DLD1 (cell line): Measurements from ENCODE around the gene OR2F1.

Experiments
- in situ Hi-C: cut with HindIII; loops from 2 replicates; pipeline ENCODE4 v1.10.0; 2017; ENCODE audit warnings: low sequenced_read_pairs

The OR2F1 gene, protein sequence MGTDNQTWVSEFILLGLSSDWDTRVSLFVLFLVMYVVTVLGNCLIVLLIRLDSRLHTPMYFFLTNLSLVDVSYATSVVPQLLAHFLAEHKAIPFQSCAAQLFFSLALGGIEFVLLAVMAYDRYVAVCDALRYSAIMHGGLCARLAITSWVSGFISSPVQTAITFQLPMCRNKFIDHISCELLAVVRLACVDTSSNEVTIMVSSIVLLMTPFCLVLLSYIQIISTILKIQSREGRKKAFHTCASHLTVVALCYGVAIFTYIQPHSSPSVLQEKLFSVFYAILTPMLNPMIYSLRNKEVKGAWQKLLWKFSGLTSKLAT

DNA sequence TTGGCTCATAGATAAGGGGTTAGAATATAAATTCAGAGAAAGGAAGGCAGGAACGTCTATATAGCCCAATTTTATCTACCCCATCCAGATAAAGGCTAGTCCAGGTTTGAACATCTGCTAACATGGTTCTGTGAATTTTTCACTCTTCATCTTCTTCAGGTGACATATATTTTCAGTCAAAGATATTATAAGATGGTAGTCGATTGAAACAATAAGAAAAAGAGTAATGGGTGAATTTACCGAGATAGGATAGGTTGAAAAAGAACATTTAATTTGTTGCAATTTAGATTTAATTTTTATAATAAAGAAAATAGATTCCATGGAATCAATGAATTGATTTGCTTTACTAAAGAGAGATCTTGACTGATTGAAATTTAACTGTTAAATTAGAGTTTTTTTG, at the start of gene OR2F1:
TSS of gene OR2F1 (plus strand) at position 301 of the 400 bp plus-strand sequence. CDS start 5,127 bp downstream, outside the sequence.
- in situ Hi-C loops: no loop called here

GRCh38 chr7:143905509-143905908, 49.1 kb upstream of the OR2F1 start:
- in situ Hi-C loops: no loop called here

- in situ Hi-C loops: no loop called here
These were observed 48.5 kb upstream of the OR2F1 start for GRCh38 chr7:143906151-143906550.

DNA sequence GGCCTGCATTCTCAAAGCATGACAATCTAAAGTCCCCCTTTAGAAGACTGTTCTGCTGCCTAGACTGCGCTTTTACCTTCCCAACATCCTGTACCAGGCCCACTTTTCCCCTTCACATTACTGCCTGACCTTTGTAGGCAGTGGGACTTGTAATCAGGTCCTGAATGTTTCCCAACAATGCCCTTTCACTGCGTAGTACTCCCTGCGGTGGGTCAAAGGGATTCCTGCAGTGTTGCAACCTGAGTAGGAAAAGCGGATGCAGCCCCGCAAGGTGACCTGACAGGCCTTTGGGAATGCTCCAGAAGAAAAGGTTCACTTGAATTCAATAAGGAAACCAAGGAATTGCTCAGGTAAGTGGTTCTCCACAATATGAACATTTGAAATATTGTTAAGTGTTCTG, 47.7 kb upstream of the OR2F1 start:
- in situ Hi-C loops: no loop called here

- in situ Hi-C loops: no loop called here
These were observed 46.5 kb upstream of the OR2F1 start for GRCh38 chr7:143908120-143908519.

DNA sequence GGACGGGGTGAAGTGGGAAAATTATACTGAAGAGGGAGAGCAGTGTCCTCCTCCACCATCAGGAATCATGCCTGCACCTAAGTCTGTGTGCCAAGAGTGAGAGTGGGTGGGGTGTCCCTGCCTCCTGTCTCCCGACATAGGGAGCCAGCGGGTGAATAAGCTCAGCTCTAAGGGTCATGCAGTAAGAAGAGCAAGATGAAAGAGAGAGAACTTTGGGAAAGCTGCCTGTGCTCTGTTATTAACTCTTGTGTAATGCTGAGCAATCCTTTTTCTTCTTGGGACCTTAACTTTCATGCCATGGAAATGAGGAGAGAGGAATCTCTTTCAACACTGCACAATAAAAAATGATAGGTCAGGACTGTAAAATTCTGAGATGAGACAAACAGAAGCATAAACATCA, 44.8 kb upstream of the OR2F1 start:
- in situ Hi-C loops: no loop called here

- in situ Hi-C loops: no loop called here
These were observed 44.0 kb upstream of the OR2F1 start for GRCh38 chr7:143910473-143911248.

DNA sequence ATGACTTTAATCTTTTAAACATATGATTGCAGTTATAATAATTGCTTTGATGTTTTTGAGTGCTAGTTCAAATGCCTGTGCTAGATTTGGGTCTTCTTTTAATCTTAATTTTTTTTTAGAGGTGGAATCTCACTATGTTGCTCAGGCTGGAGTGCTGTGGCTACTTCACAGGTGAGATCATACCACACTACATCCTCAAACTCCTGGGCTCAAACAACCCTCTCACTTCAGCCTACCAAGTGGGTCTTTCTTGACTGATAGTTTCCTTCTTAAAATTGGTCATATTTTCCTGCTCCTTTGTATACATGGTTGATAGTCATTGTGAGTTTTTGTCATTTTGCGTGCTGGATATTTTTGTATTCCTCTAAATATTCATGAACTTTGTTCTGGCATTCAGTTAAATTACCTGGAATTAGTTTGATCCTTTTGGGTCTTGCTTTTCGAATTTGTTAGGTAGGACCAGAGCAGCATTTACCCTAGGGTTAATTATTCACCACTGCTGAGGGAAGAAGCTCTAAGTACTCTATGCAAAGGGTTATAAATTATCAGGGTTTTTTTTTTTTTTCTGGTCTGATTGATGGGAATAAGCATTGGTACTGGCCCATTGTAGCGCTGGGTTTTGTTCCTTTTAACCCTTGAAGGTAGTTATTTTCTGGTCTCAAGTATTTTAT, 40.6 kb upstream of the OR2F1 start:
- in situ Hi-C loops: no loop called here

GRCh38 chr7:143914938-143915652, 39.5 kb upstream of the OR2F1 start:
- in situ Hi-C loops: no loop called here

DNA sequence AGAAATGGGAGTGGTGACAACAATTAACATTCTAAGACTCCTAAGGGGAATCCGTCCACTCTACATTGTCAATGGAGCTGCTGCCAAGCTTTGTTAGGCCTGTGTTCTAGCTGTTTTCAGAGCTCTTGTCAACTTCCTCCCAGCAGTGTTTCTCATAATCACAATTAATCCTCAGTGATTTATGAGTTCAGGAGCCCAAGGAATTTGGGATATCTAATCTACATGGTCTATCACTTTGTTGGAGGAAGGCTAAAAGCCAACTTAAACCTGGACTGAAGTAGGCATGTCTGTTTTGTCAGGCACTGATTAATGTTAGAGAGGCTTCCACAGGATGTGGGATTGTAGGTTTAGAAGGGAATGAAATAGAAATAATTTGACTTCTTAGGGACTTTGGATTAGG, 29.8 kb upstream of the OR2F1 start:
- in situ Hi-C loops: no loop called here

DNA sequence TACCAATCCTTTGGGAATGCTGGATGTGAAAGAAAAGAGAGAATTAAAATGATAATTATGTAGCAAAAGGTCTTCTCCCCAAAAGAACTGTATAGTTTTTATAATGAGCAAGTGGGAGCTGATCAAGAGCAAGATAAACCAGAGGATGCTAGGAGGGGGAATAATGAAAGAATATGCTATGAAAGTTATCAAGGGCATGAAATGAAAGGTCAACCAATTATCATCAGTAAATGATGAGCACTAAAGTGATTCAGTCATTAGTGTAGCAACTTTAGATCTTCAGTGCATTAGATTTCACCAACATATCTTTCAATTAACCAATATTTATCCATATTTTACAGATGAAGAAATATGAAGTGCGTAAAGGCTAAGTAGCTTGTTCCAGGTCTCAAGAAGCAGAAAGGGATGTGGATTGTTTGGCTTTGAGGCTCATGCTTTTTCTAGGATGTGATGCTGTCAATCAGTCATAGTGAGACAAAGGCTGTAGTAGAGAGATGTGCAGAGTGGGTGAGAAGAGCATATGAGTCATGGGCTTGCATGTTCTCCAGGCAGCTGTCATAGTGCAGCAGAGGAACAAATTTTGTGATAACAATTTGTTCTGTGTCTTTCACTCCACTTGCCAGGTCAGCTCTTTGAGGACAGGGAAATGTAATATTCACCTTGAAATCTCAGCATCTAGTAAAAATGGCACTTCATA, 25.3 kb upstream of the OR2F1 start:
- in situ Hi-C loops: no loop called here

DNA sequence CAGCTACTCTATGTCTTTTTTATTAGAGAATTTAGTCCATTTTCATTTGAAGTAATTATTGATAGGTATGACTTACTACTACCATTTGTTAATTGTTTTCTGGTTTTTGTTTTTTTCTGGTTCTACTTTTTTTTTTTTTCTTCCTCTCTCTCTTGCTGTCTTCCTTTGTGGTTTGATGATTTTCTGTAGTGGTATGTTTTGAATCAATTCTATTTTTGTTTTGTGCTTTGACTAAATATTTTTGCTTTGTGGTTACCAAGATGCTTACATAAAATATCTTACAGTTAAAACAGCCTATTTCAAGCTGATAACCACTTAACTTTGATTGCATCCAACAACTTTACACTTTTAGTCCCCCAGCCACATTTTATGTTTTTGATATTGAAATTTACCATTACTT, 22.9 kb upstream of the OR2F1 start:
- in situ Hi-C loops: no loop called here

GRCh38 chr7:143934526-143935325, 19.9 kb upstream of the OR2F1 start, which contains the start of gene OR2F2:
Gene OR2F2, plus strand, starts transcription at chr7:143935233. Its CDS starts 0 bp downstream, at chr7:143935233.
- in situ Hi-C loops: no loop called here

DNA sequence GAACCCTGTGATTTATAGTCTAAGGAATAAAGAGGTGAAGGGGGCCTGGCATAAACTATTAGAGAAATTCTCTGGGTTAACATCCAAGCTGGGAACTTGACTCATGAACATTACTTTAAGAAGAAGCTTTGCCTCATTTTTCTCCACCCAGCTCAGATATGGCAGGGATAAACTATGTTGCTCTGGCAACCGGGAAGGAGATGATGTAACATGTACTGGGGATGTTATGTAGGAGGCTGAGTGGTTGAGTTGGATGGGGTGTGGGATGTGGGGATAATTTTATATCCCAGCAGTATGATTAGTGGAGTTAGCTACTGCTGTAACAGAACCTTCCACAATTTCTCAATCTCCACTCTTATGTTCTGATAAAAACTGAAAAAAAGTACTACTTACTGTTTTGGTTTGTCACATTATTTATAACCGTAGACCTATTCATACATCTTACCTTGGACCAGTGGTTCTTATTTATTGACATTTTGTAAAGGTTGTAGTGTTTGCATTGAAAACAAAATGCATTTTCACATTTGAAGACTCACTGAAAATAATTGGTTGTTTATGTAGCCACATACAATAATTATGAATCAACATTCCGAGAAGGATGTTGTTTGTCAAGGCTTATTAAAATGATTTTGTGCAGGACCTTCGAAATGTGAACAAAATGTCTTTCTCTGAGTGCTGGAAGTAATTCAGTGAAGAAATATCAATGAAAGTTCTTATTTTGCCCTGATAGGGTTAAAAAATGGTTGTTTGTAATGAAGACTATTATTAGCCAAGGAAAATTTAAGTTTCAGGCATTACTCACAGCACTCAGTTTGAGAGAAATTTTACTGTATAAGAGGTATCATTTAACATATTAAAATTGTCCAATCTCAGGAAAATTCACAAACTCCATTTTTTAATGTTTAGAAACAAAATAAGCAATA, 18.3 kb upstream of the OR2F1 start:
- in situ Hi-C loops: no loop called here

DNA sequence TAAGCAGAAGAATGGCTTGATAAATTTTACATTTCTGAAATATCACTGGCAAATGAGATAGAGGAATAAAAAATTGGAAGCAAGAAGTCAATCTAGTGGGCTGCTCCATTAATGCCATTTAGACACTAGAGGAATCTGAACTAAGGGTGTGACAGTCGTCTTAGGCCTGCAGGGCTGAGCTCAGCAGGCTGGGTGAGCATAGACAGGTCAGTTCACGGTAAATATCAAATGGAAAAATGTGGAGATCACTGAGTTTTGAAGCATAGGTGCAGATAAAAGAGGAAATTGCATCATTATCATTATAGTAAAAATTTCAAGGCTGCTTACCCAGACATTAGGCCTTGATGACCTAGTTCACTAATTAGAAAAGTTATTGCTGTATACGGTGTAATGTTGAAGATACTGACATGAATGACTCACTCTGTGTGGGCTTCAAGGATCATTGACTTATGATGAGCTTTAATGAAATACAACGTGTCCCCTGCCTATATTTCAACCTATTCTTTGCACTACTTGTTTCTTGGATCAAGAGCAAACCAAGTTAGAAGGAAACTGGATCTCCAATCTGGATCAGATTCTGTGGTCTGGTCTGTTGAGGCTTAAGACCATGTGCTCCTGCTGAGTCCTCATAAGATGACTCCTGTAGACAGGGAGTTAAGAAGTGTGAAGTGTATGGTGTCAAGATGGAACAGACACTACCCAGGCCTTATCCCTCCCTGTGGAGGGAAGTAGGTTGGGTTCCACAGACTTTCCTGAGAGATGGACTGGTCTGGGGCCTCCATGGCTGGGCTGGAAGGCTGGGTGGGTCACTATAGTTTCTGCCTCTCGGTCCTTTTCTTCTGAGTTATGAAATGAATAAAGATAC, 16.0 kb upstream of the OR2F1 start:
- in situ Hi-C loops: no loop called here

DNA sequence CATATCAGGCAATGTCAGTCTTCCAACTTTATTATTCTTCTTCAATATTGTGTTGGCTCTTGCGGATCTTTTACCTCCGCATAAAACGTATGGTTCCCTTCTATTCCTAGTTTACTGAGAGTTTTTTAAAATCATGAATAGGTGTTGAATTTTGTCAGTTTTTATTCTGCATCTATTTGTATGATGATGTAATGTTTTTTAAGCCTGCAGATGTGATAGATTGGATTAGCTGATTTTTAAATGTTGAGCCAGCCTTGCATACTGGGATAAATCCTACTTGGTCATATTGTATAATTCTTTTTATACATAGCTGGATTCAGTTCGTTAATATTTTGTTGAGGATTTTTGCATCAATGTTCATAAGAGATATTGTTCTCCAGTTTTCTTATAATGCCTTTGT, 9.2 kb upstream of the OR2F1 start:
- in situ Hi-C loops: no loop called here

DNA sequence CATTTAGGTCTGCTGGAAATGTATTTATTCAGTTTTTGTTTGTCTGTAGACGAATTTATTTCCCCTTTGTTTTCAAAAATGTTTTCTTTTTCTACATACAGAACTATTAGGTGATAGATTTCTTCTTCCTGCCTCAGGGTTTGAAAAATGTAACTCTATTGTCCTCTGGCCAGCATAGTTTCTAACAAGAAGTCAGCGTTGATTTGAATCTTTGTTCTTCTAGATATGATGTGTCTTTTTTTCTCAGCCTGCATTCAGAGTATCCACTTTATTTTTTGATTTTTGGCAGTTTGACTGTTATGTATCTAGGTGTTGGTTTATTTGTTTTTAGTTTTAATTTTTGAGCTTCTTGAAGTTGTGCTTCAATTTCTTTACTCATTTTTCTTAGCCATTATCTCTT, 7.5 kb upstream of the OR2F1 start:
- in situ Hi-C loops: no loop called here

- in situ Hi-C loops: no loop called here
These were observed 5.9 kb upstream of the OR2F1 start for GRCh38 chr7:143948733-143949132.
